Neural crest cell (in vitro differentiated cells): ENCODE measurements around the gene IGF1R. TPM values are rescaled to one million over a fixed set of nuclear protein-coding genes. Genes with fewer than 3 reads are reported as not detected.

Experiments
- DNase-seq: peaks from one replicate; pipeline ENCODE4 v3.0.0; 2021; ENCODE audit warnings: low read depth, mixed read lengths, low spot score
- H3K27ac Mint-ChIP-seq: one replicate; pipeline ENCODE4 v1.8.0; 2021; ENCODE audit warnings: mild to moderate bottlenecking, mixed read lengths; ENCODE audit not compliant: unreplicated experiment
- H3K27me3 Mint-ChIP-seq: 2 replicates; pipeline ENCODE4 v1.8.0; 2021; ENCODE audit warnings: low read depth, mild to moderate bottlenecking, mixed read lengths
- H3K36me3 Mint-ChIP-seq: 2 replicates; pipeline ENCODE4 v1.8.0; 2021; ENCODE audit warnings: low read depth, mild to moderate bottlenecking, mixed read lengths
- H3K4me1 Mint-ChIP-seq: 2 replicates; pipeline ENCODE4 v1.8.0; 2021; ENCODE audit warnings: mixed read lengths
- H3K4me3 Mint-ChIP-seq: one replicate; pipeline ENCODE4 v1.8.0; 2021; ENCODE audit warnings: mild to moderate bottlenecking, mixed read lengths
- H3K9me3 Mint-ChIP-seq: 2 replicates; pipeline ENCODE4 v1.8.0; 2021; ENCODE audit warnings: mixed read lengths
- CTCF ChIP-seq: fragments of 200-600 bp; sonication (generic); conservative IDR thresholded peaks from 2 replicates; pipeline ENCODE4 v1.5.0; 2021; ENCODE audit warnings: antibody characterized with exemption, mild to moderate bottlenecking
- total RNA-seq: library from RNA; stranded (reverse); gene quantifications from 2 replicates; pipeline ENCODE4 v1.2.1, GENCODE V29; 2021

Gene IGF1R
- total RNA-seq, 1 donor from 2014 or later, result 67.6 TPM

- TF ChIP-seq CTCF, result no peak
- H3K27me3 Mint-ChIP-seq, result no peaks in the 10 kb centered on the region
- H3K4me3 Mint-ChIP-seq, result no peak overlapping the region
- peaks cover 34% of the 10 kb centered on the region for H3K36me3 Mint-ChIP-seq
- no peak for DNase-seq
- H3K9me3 Mint-ChIP-seq, result no peaks in the 10 kb centered on the region
- H3K4me1 Mint-ChIP-seq, result peaks cover 18% of the 10 kb centered on the region
- no peak overlapping the region for H3K27ac Mint-ChIP-seq
Measured at GRCh38 chr15:98917417-98917816, 269.1 kb downstream of the IGF1R start.

GRCh38 chr15:98920091-98920880 is 271.9 kb downstream of the IGF1R start:
- H3K27ac Mint-ChIP-seq, result no peak overlapping the region
- H3K4me1 Mint-ChIP-seq, result peaks cover 18% of the 10 kb centered on the region
- H3K36me3 Mint-ChIP-seq, result peaks cover 27% of the 10 kb centered on the region
- no peak for DNase-seq
- no peak overlapping the region for H3K4me3 Mint-ChIP-seq
- H3K27me3 Mint-ChIP-seq, result no peaks in the 10 kb centered on the region
- no peaks in the 10 kb centered on the region for H3K9me3 Mint-ChIP-seq
- no peak for TF ChIP-seq CTCF

GRCh38 chr15:98923171-98923570 is 274.8 kb downstream of the IGF1R start:
- Mint-ChIP-seq H3K4me1 (peaks cover 18% of the 10 kb centered on the region), H3K9me3 (no peaks in the 10 kb centered on the region), H3K4me3 (no peak overlapping the region), H3K36me3 (peaks cover 23% of the 10 kb centered on the region), H3K27me3 (no peaks in the 10 kb centered on the region), H3K27ac (peak overlapping the region; percentile 43)
- no peak for TF ChIP-seq CTCF
- DNase-seq, result no peak

GRCh38 chr15:98923579-98923978 is 275.2 kb downstream of the IGF1R start:
- TF ChIP-seq CTCF, result no peak
- Mint-ChIP-seq H3K36me3 (peaks cover 23% of the 10 kb centered on the region), H3K27me3 (no peaks in the 10 kb centered on the region), H3K4me3 (no peak overlapping the region), H3K9me3 (no peaks in the 10 kb centered on the region), H3K27ac (peak overlapping the region; percentile 43), H3K4me1 (peaks cover 18% of the 10 kb centered on the region)
- DNase-seq, result no peak

GRCh38 chr15:98924401-98925049 is 276.2 kb downstream of the IGF1R start:
- H3K4me1 Mint-ChIP-seq, result peaks cover 18% of the 10 kb centered on the region
- no peak for TF ChIP-seq CTCF
- no peaks in the 10 kb centered on the region for H3K27me3 Mint-ChIP-seq
- H3K36me3 Mint-ChIP-seq, result peaks cover 20% of the 10 kb centered on the region
- H3K4me3 Mint-ChIP-seq, result no peak overlapping the region
- no peaks in the 10 kb centered on the region for H3K9me3 Mint-ChIP-seq
- no peak for DNase-seq
- H3K27ac Mint-ChIP-seq, result peak overlapping the region; percentile 76
